ENCODE measurements around the gene KATNB1.

- TF ChIP-seq EZH2phosphoT487 (IDR thresholded peaks at IDR 0.05) = no peak
- TF ChIP-seq CTCF (IDR thresholded peaks at IDR 0.05) = no peak
Observed at GRCh38 chr16:57747091-57747490, 11.5 kb downstream of the KATNB1 start.

Data from neural progenitor cell (in vitro differentiated cells).